Astrocyte (in vitro differentiated cells and primary cell): ENCODE measurements around the gene PRKAA2.

Experiments
- EZH2 ChIP-seq: IDR thresholded peaks from 2 replicates; pipeline ENCODE4 v1.6.1; 2012; ENCODE audit warnings: mild to moderate bottlenecking, low read length, inconsistent platforms; ENCODE audit not compliant: insufficient read depth
- TF ChIP-seq, protein P1 (sequence below): IDR thresholded peaks from 2 replicates; pipeline ENCODE4 v1.5.1; 2011; ENCODE audit warnings: low read depth, mild to moderate bottlenecking, inconsistent platforms, low read length, moderate library complexity; ENCODE audit not compliant: insufficient read depth

DNA sequence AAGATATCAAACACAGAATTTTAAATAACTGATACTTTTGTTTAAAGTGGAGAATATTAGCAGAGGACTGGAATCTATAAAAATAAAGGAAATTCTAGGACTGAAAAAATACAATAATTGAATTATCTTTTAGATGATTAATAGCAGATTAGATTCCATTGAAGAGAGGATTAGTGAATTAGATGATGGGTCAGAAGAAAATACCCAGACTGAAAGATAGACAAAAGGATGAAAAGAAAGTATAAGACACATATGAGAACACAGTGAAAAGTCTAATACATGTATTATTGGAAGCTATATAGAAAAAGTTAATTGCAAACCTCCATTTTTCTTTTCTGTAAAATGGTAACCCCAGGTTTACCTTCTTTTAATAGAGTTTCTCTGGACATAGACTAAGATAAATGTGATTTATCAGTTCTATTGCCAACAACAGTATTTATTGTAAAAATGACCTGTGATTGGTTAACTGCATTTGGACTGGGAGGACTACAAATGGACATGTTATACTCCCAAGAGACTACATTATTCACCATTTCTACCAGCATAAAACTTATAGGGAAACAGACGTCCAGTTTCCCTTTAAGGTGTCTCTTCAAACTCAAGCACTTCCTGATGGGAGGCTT lies 11.0 kb downstream of the PRKAA2 start:
- TF ChIP-seq, protein P1, sequence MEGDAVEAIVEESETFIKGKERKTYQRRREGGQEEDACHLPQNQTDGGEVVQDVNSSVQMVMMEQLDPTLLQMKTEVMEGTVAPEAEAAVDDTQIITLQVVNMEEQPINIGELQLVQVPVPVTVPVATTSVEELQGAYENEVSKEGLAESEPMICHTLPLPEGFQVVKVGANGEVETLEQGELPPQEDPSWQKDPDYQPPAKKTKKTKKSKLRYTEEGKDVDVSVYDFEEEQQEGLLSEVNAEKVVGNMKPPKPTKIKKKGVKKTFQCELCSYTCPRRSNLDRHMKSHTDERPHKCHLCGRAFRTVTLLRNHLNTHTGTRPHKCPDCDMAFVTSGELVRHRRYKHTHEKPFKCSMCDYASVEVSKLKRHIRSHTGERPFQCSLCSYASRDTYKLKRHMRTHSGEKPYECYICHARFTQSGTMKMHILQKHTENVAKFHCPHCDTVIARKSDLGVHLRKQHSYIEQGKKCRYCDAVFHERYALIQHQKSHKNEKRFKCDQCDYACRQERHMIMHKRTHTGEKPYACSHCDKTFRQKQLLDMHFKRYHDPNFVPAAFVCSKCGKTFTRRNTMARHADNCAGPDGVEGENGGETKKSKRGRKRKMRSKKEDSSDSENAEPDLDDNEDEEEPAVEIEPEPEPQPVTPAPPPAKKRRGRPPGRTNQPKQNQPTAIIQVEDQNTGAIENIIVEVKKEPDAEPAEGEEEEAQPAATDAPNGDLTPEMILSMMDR = no peak
- no peak for TF ChIP-seq EZH2
